ENCODE measurements around the gene ST8SIA6. TPM values are rescaled to one million over a fixed set of nuclear protein-coding genes. Genes with fewer than 3 reads are reported as not detected.

ST8SIA6 gene
- total RNA-seq, 1 donor: 0.36 TPM

GRCh38 chr10:17379151-17379690, 75.2 kb downstream of the ST8SIA6 start:
- H3K9me3 ChIP-seq (ENCODE audit: low read depth, low read length): no peaks in the 10 kb centered on the region
- no peaks in the 10 kb centered on the region for H3K36me3 ChIP-seq (ENCODE audit: insufficient read depth, low read length)
- no peaks in the 10 kb centered on the region for H3K79me2 ChIP-seq (ENCODE audit: insufficient read depth, low read length)
- no peak overlapping the region for H3K4me2 ChIP-seq (ENCODE audit: insufficient read depth, low read length)
- no peaks in the 10 kb centered on the region for H4K20me1 ChIP-seq (ENCODE audit: insufficient read depth, low read length)
- H3K27me3 ChIP-seq (ENCODE audit: insufficient read depth, low read length): peaks cover 2% of the 10 kb centered on the region
- TF ChIP-seq CTCF (IDR thresholded peaks at IDR 0.05; ENCODE audit: extremely low read depth, low read depth, low read length): no peak
- H3K27ac ChIP-seq (ENCODE audit: low read depth, low read length): no peak overlapping the region
- no peak for DNase-seq (ENCODE audit: insufficient read length, low spot score, missing footprints)
- no peak overlapping the region for H3K4me3 ChIP-seq (ENCODE audit: insufficient read depth, low read length)
- no peak overlapping the region for H2AFZ ChIP-seq (ENCODE audit: low read length)
- no peaks in the 10 kb centered on the region for H3K4me1 ChIP-seq (ENCODE audit: insufficient read depth, low read length)

GRCh38 chr10:17375936-17376584, 78.3 kb downstream of the ST8SIA6 start:
- no peaks in the 10 kb centered on the region for H3K79me2 ChIP-seq (ENCODE audit: insufficient read depth, low read length)
- H2AFZ ChIP-seq (ENCODE audit: low read length): no peak overlapping the region

GRCh38 chr10:17368708-17369272, 85.6 kb downstream of the ST8SIA6 start:
- no peaks in the 10 kb centered on the region for H3K79me2 ChIP-seq (ENCODE audit: insufficient read depth, low read length)
- H3K4me3 ChIP-seq (ENCODE audit: insufficient read depth, low read length): no peak overlapping the region
- DNase-seq (ENCODE audit: insufficient read length, low spot score, missing footprints): no peak
- H3K36me3 ChIP-seq (ENCODE audit: insufficient read depth, low read length): no peaks in the 10 kb centered on the region
- no peak overlapping the region for H3K4me2 ChIP-seq (ENCODE audit: insufficient read depth, low read length)
- no peaks in the 10 kb centered on the region for H3K9me3 ChIP-seq (ENCODE audit: low read depth, low read length)
- no peak overlapping the region for H2AFZ ChIP-seq (ENCODE audit: low read length)
- H3K4me1 ChIP-seq (ENCODE audit: insufficient read depth, low read length): no peaks in the 10 kb centered on the region
- H3K27me3 ChIP-seq (ENCODE audit: insufficient read depth, low read length): peaks cover 9% of the 10 kb centered on the region
- TF ChIP-seq CTCF (IDR thresholded peaks at IDR 0.05; ENCODE audit: extremely low read depth, low read depth, low read length): no peak
- no peaks in the 10 kb centered on the region for H4K20me1 ChIP-seq (ENCODE audit: insufficient read depth, low read length)
- H3K27ac ChIP-seq (ENCODE audit: low read depth, low read length): no peak overlapping the region

More at GRCh38 chr10:17375936-17376584, 78.3 kb downstream of the ST8SIA6 start:
- H3K27ac ChIP-seq (ENCODE audit: low read depth, low read length): no peak overlapping the region
- H4K20me1 ChIP-seq (ENCODE audit: insufficient read depth, low read length): no peaks in the 10 kb centered on the region
- H3K36me3 ChIP-seq (ENCODE audit: insufficient read depth, low read length): no peaks in the 10 kb centered on the region
- no peak for DNase-seq (ENCODE audit: insufficient read length, low spot score, missing footprints)
- no peaks in the 10 kb centered on the region for H3K9me3 ChIP-seq (ENCODE audit: low read depth, low read length)
- H3K4me1 ChIP-seq (ENCODE audit: insufficient read depth, low read length): no peaks in the 10 kb centered on the region
- peak; percentile 76 for TF ChIP-seq CTCF (IDR thresholded peaks at IDR 0.05; ENCODE audit: extremely low read depth, low read depth, low read length)
- peaks cover 8% of the 10 kb centered on the region for H3K27me3 ChIP-seq (ENCODE audit: insufficient read depth, low read length)
- H3K4me3 ChIP-seq (ENCODE audit: insufficient read depth, low read length): no peak overlapping the region
- no peak overlapping the region for H3K4me2 ChIP-seq (ENCODE audit: insufficient read depth, low read length)

GRCh38 chr10:17366705-17367104, 87.7 kb downstream of the ST8SIA6 start:
- no peaks in the 10 kb centered on the region for H3K4me1 ChIP-seq (ENCODE audit: insufficient read depth, low read length)
- no peaks in the 10 kb centered on the region for H3K9me3 ChIP-seq (ENCODE audit: low read depth, low read length)
- H3K27me3 ChIP-seq (ENCODE audit: insufficient read depth, low read length): peaks cover 4% of the 10 kb centered on the region
- no peak for TF ChIP-seq CTCF (IDR thresholded peaks at IDR 0.05; ENCODE audit: extremely low read depth, low read depth, low read length)
- no peak for DNase-seq (ENCODE audit: insufficient read length, low spot score, missing footprints)
- no peak overlapping the region for H3K4me2 ChIP-seq (ENCODE audit: insufficient read depth, low read length)
- no peaks in the 10 kb centered on the region for H3K36me3 ChIP-seq (ENCODE audit: insufficient read depth, low read length)
- no peaks in the 10 kb centered on the region for H4K20me1 ChIP-seq (ENCODE audit: insufficient read depth, low read length)
- no peaks in the 10 kb centered on the region for H3K79me2 ChIP-seq (ENCODE audit: insufficient read depth, low read length)
- no peak overlapping the region for H2AFZ ChIP-seq (ENCODE audit: low read length)
- H3K4me3 ChIP-seq (ENCODE audit: insufficient read depth, low read length): no peak overlapping the region
- no peak overlapping the region for H3K27ac ChIP-seq (ENCODE audit: low read depth, low read length)
